GM12878 (cell line): ENCODE results near the gene VEGFD. TPM values are rescaled to one million over a fixed set of nuclear protein-coding genes. Genes with fewer than 3 reads are reported as not detected.

Experiments used
- ATAC-seq: fragments of 200-7000 bp; cut with Tn5 transposase; 3 replicates; pipeline ENCODE4 v1.9.1; 2020; ENCODE audit warnings: mild to moderate bottlenecking, moderate library complexity
- BruUV-seq: library from RNA; stranded (reverse); fragments of 400-500 nt; replicated peaks from 2 replicates; lab custom pipeline; 2021; lab: Mats Ljungman, UMichigan
- CTCF ChIA-PET: fragments of 300-600 bp; sonication (Branson Sonifier 250); formaldehyde crosslinking; extraction: SDS; loops from one replicate; lab custom pipeline; 2021; ENCODE audit warnings: inconsistent platforms; lab: Yijun Ruan, JAX
- POLR2A ChIA-PET: fragments of 350-600 bp; formaldehyde crosslinking; extraction: SDS; loops from one replicate; lab custom pipeline; 2021; ENCODE audit warnings: inconsistent platforms; lab: Charles Lee
- RAD21 ChIA-PET: fragments of 300-600 bp; sonication (Branson Sonifier 250); formaldehyde crosslinking; loops from one replicate; lab custom pipeline; 2023; ENCODE audit warnings: antibody characterized with exemption; ENCODE audit not compliant: unreplicated experiment; lab: Charles Lee
- SMC1A ChIA-PET: fragments of 300-600 bp; sonication (Branson Sonifier 250); formaldehyde crosslinking; loops from one replicate; lab custom pipeline; 2023; ENCODE audit not compliant: unreplicated experiment, uncharacterized antibody; lab: Charles Lee
- DNase-seq: peaks from one replicate; pipeline ENCODE4 v3.0.0-alpha.2; 2011; ENCODE audit warnings: low read depth, low spot score
- FAIRE-seq: peaks from 3 replicates; lab custom pipeline; 2011; peaks lifted over from hg19 to GRCh38; lab: Jason Lieb, UNC
- H2AFZ ChIP-seq: 2 replicates; pipeline ENCODE4 v1.6.0; 2011; ENCODE audit warnings: low read depth, low read length, control low read depth; ENCODE audit not compliant: control insufficient read depth
- H3K27ac ChIP-seq: 2 replicates; pipeline ENCODE4 v1.5.1; 2011; ENCODE audit warnings: control low read depth; ENCODE audit not compliant: control insufficient read depth, insufficient read depth
- H3K27me3 ChIP-seq, 2 experiments: replicated peaks in 1 of 2; 2 replicates each; pipeline versions ENCODE4 v1.6.0 to v1.6.1; 2011; ENCODE audit warnings: low read length in 1 of 2; ENCODE audit not compliant: control insufficient read depth in 2 of 2, insufficient read depth in 2 of 2
- H3K36me3 ChIP-seq, 2 experiments: 2 replicates each; pipeline ENCODE4 v1.5.1; 2011; ENCODE audit warnings: low read length in 1 of 2; ENCODE audit not compliant: control insufficient read depth in 2 of 2, insufficient read depth in 2 of 2
- H3K4me1 ChIP-seq: 2 replicates; pipeline ENCODE4 v1.6.1; 2011; ENCODE audit warnings: mild to moderate bottlenecking, low read length, moderate library complexity, mixed read lengths; ENCODE audit not compliant: control insufficient read depth, insufficient read depth
- H3K4me2 ChIP-seq: 2 replicates; pipeline ENCODE4 v1.6.0; 2011; ENCODE audit warnings: control low read depth; ENCODE audit not compliant: control insufficient read depth, insufficient read depth
- H3K4me3 ChIP-seq: fragments of 200-600 bp; sonication (generic); 2 replicates; pipeline ENCODE4 v1.5.1; 2016
- H3K79me2 ChIP-seq: 2 replicates; pipeline ENCODE4 v1.6.0; 2011; ENCODE audit warnings: low read length; ENCODE audit not compliant: control insufficient read depth, insufficient read depth
- H3K9ac ChIP-seq: 2 replicates; pipeline ENCODE4 v1.8.0; 2011; ENCODE audit warnings: low read length, control low read depth, mixed read lengths; ENCODE audit not compliant: control insufficient read depth, insufficient read depth
- H3K9me3 ChIP-seq: replicated peaks from 3 replicates; pipeline ENCODE4 v1.5.1; 2011; ENCODE audit warnings: mild to moderate bottlenecking, low read length; ENCODE audit not compliant: control insufficient read depth, insufficient read depth
- H4K20me1 ChIP-seq: 2 replicates; pipeline ENCODE4 v1.6.0; 2011; ENCODE audit not compliant: control insufficient read depth, insufficient read depth
- ATF7 ChIP-seq: fragments of 450-650 bp; IDR thresholded peaks from 2 replicates; pipeline ENCODE4 v1.6.1; 2016; ENCODE audit warnings: low read depth, mild to moderate bottlenecking
- CBX5 ChIP-seq: sonication (generic); IDR thresholded peaks from 2 replicates; pipeline ENCODE4 v1.6.1; 2016; ENCODE audit warnings: low read depth, moderate library complexity, mild to moderate bottlenecking, inconsistent platforms
- HDGF ChIP-seq: fragments of 450-650 bp; IDR thresholded peaks from 2 replicates; pipeline ENCODE4 v1.6.1; 2016; ENCODE audit warnings: antibody characterized with exemption
- LARP7 ChIP-seq: fragments of 450-650 bp; IDR thresholded peaks from 2 replicates; pipeline ENCODE4 v1.6.1; 2017; ENCODE audit warnings: mild to moderate bottlenecking
- MYB ChIP-seq: fragments of 150-350 bp; IDR thresholded peaks from 2 replicates; pipeline ENCODE4 v1.6.1; 2014; ENCODE audit warnings: mild to moderate bottlenecking, low read depth, low read length, borderline replicate concordance
- NFXL1 ChIP-seq: fragments of 450-650 bp; IDR thresholded peaks from 2 replicates; pipeline ENCODE4 v1.6.1; 2017; ENCODE audit warnings: antibody characterized with exemption, mild to moderate bottlenecking, borderline replicate concordance
- POLR2A ChIP-seq: IDR thresholded peaks from 2 replicates; pipeline ENCODE4 v1.6.1; 2011; ENCODE audit warnings: low read depth, mild to moderate bottlenecking, low read length
- POLR2AphosphoS5 ChIP-seq: IDR thresholded peaks from 2 replicates; pipeline ENCODE4 v1.6.1; 2011; ENCODE audit warnings: mild to moderate bottlenecking, low read length, inconsistent platforms
- RAD51 ChIP-seq: fragments of 450-650 bp; IDR thresholded peaks from 2 replicates; pipeline ENCODE4 v1.6.1; 2016; ENCODE audit warnings: moderate library complexity, mild to moderate bottlenecking, inconsistent platforms
- REST ChIP-seq: IDR thresholded peaks from 2 replicates; pipeline ENCODE4 v1.6.1; 2012; ENCODE audit warnings: mild to moderate bottlenecking, low read depth, low read length
- STAT3 ChIP-seq: IDR thresholded peaks from 2 replicates; pipeline ENCODE4 v1.6.1; 2011; ENCODE audit warnings: low read depth, low read length, improper control_type of control experiment
- WGBS: methylation state at CpG from one replicate; pipeline ENCODE4 v1.1.6; 2016; ENCODE audit warnings: low lambda C conversion rate; ENCODE audit not compliant: insufficient replicate concordance, insufficient coverage; ENCODE audit errors: missing lambda C conversion rate; 5-methylcytosine and 5-hydroxymethylcytosine counted together
- in situ Hi-C: fragments of 300-500 bp; cut with MboI; formaldehyde crosslinking; loops from 9 replicates; pipeline ENCODE4 v1.14.3; 2018; ENCODE audit warnings: mixed read lengths
- intact Hi-C: fragments of 100-400 bp; cut with micrococcal nuclease; formaldehyde crosslinking; loops from one replicate; pipeline ENCODE4 v1.14.2; 2022; ENCODE audit not compliant: unreplicated experiment
- polyA plus RNA-seq, 11 experiments: library from polyadenylated mRNA; depleted of rRNA in 4 of 11; unstranded in 6 of 11; stranded (reverse) in 5 of 11; fragments of >200 nt; fragmentation: Nextera tagmentation in 4 of 11; fragmentation: Illumina TruSeq in 1 of 11; extraction: Ambion mirVana in 4 of 11; extraction: Trizol in 1 of 11; gene quantifications; 1 replicate in 1 of 11; 2 replicates in 10 of 11; pipeline versions ENCODE4 v1.2.1 to v1.2.3, GENCODE V29; 2011 to 2016; ENCODE audit warnings: inconsistent platforms in 2 of 11, missing spikeins in 2 of 11, low read depth in 1 of 11
- total RNA-seq, 4 experiments: library from RNA; depleted of rRNA in 3 of 4; stranded (reverse); fragments of >200 nt in 3 of 4; fragmentation: Illumina TruSeq in 1 of 4; extraction: Trizol in 1 of 4; gene quantifications; 2 replicates each; pipeline versions ENCODE4 v1.2.1 to v1.2.3, GENCODE V29; 2013 to 2021

Gene VEGFD
- total and polyA plus RNA-seq, 10 of the 15 experiments (the other 5 are each of a cell fraction or from before 2014, with no cell fraction given) = 0.15 TPM; not detected in 9

- TF ChIP-seq ATF7 (no peak), POLR2AphosphoS5 (no peak), REST (no peak), STAT3 (no peak), LARP7 (no peak)
Measured at GRCh38 chrX:15404401-15405096, 20.3 kb upstream of the VEGFD start (continued).

- ATAC-seq = no peak
- no peak overlapping the region for H2AFZ ChIP-seq
- TF ChIP-seq RAD51 = no peak
- no peak for TF ChIP-seq CBX5
- TF ChIP-seq MYB = no peak
- no peak for TF ChIP-seq HDGF
- no peak for TF ChIP-seq POLR2A
- no peak for TF ChIP-seq NFXL1
- TF ChIP-seq, all 136 proteins: peak for 0
- intact Hi-C loops (no loop called here), in situ Hi-C loops (no loop called here)
- no peaks in the 10 kb centered on the region for H3K79me2 ChIP-seq
- FAIRE-seq = no peak
- H3K27ac ChIP-seq = no peak overlapping the region
- no peak overlapping the region for H3K9ac ChIP-seq
- ChIA-PET POLR2A (no interaction called here), CTCF (no interaction called here), SMC1A (interaction anchor here (1.1 kb wide), 1 partner anchor 18 kb away, joined by 3 read pairs; no protein-coding TSS in a partner anchor), RAD21 (no interaction called here)
- no TSS peak for BruUV-seq
- H3K9me3 ChIP-seq = no peaks in the 10 kb centered on the region
- H3K4me3 ChIP-seq = no peak overlapping the region
- 18% methylated on average over 2 of the region's 2 CpGs for WGBS
- no peaks in the 10 kb centered on the region for H3K36me3 ChIP-seq
- DNase-seq = no peak
- no peak overlapping the region for H3K4me2 ChIP-seq
- H3K27me3 ChIP-seq = no peaks in the 10 kb centered on the region; a peak in 1 of 4 replicates
- H4K20me1 ChIP-seq = no peaks in the 10 kb centered on the region
- H3K4me1 ChIP-seq = no peaks in the 10 kb centered on the region
Measured at GRCh38 chrX:15401378-15401777, 17.2 kb upstream of the VEGFD start.
